ENCODE measurements around the gene MDFI. TPM values are rescaled to one million over a fixed set of nuclear protein-coding genes. Genes with fewer than 3 reads are reported as not detected.

MDFI gene
- total RNA-seq, 4 donors from 2014 or later = 24.3 to 120 (median 45.3) TPM

- no peak for ATAC-seq (ENCODE audit: low FRiP score)
- no peak for TF ChIP-seq CTCF (IDR thresholded peaks at IDR 0.05)
These were observed 39.6 kb upstream of the MDFI start for GRCh38 chr6:41598670-41599014.

GRCh38 chr6:41599015-41599851 lies 39.0 kb upstream of the MDFI start:
- no peak for TF ChIP-seq CTCF (IDR thresholded peaks at IDR 0.05)
- no peak for ATAC-seq (ENCODE audit: low FRiP score)
- no peak for DNase-seq (ENCODE audit: low spot score)

More at GRCh38 chr6:41598670-41599014, 39.6 kb upstream of the MDFI start:
- no peak for DNase-seq (ENCODE audit: low spot score)

DNA sequence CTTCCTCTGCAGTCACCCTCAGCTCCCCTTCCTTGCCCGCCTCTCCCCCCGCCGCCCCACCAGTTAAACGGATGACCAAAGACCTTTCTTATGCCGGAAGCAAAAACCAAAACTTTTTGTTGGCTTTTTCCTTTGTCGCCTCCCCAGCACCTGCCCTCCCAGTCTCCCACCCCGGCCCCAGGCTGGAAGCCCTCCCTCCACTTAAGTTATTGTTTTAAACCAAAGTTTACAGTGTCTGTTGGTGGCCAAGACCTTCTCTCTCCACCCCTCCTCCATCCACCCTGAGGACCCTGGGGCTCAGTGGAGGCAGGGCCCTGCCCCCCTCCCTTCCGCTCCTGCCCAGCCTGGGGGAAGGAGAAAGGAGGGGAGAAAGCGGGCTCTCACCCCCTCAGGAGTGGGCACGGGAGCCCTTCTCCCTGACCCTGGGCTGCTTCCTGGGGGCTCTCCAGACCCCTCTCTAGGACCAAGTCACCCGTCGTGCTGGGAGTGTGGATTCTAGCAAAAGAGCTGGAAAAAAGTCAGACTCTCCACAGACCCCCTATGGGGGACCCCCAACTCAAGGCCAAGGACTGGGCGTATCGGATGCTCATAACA lies 38.3 kb upstream of the MDFI start:
- ATAC-seq (ENCODE audit: low FRiP score) (no peak), DNase-seq (ENCODE audit: low spot score) (no peak)
- no peak for TF ChIP-seq CTCF (IDR thresholded peaks at IDR 0.05)

- ATAC-seq (ENCODE audit: low FRiP score) (no peak), DNase-seq (ENCODE audit: low spot score) (no peak)
- no peak for TF ChIP-seq CTCF (IDR thresholded peaks at IDR 0.05)
These were observed 37.6 kb upstream of the MDFI start for GRCh38 chr6:41600499-41601247.

- ATAC-seq (ENCODE audit: low FRiP score) = no peak
- DNase-seq (ENCODE audit: low spot score) = no peak
- no peak for TF ChIP-seq CTCF (IDR thresholded peaks at IDR 0.05)
These were observed 37.1 kb upstream of the MDFI start for GRCh38 chr6:41601248-41601549.

GRCh38 chr6:41602422-41602743 lies 35.9 kb upstream of the MDFI start:
- no peak for TF ChIP-seq CTCF (IDR thresholded peaks at IDR 0.05)
- ATAC-seq (ENCODE audit: low FRiP score) = no peak
- no peak for DNase-seq (ENCODE audit: low spot score)
